GM21576 (cell line): ENCODE results near the gene SPSB2.
A peak's percentile ranks its signal among the peaks of the same experiment; 100 is the strongest.
"Not testable (repeated sequence)": the region's sequence is repeated elsewhere in the genome, so short reads cannot be mapped to it uniquely, and the experiment has no call there.

Experiments
- ATAC-seq: cut with Tn5 transposase; IDR thresholded peaks from one replicate; pipeline ENCODE4 v1.9.1; 2021; ENCODE audit warnings: mild to moderate bottlenecking, moderate library complexity; ENCODE audit not compliant: unreplicated experiment

The SPSB2 gene

GRCh38 chr12:6873094-6874014, at the start of gene SPSB2:
SPSB2 (minus strand) TSS chr12:6873303; CDS start chr12:6872901, 402 bp downstream.
- peak; percentile 62 for ATAC-seq

- peak; percentile 40 for ATAC-seq
Observed at GRCh38 chr12:6921996-6922946, 49.2 kb upstream of the SPSB2 start.

- no peak for ATAC-seq
Observed at GRCh38 chr12:6921539-6921938, 48.4 kb upstream of the SPSB2 start.

- no peak for ATAC-seq
Observed at GRCh38 chr12:6919588-6919987, 46.5 kb upstream of the SPSB2 start.

GRCh38 chr12:6917491-6918231, 44.6 kb upstream of the SPSB2 start:
- ATAC-seq = no peak

- no peak for ATAC-seq
Observed at GRCh38 chr12:6916426-6917200, 43.5 kb upstream of the SPSB2 start.

- ATAC-seq = no peak
Observed at GRCh38 chr12:6915789-6916285, 42.7 kb upstream of the SPSB2 start.

GRCh38 chr12:6914947-6915788, 42.1 kb upstream of the SPSB2 start:
- no peak for ATAC-seq

- ATAC-seq = peak; percentile 70
Observed at GRCh38 chr12:6914246-6914946, 41.3 kb upstream of the SPSB2 start, which contains the start of gene ENO2. ENO2 (plus strand) TSS chr12:6914580; CDS start chr12:6915833, 1,253 bp downstream.

GRCh38 chr12:6912164-6912935, 39.2 kb upstream of the SPSB2 start:
- ATAC-seq = no peak

GRCh38 chr12:6909421-6910145, 36.5 kb upstream of the SPSB2 start:
- no peak for ATAC-seq

- not testable (repeated sequence) for ATAC-seq
Observed at GRCh38 chr12:6908141-6908540, 35.0 kb upstream of the SPSB2 start.

- no peak for ATAC-seq
Observed at GRCh38 chr12:6905414-6906040, 32.4 kb upstream of the SPSB2 start.

GRCh38 chr12:6904280-6905276, 31.5 kb upstream of the SPSB2 start, which contains the start of gene LRRC23:
LRRC23 (plus strand) TSS chr12:6904822; CDS start chr12:6905634, 812 bp downstream.
- peak; percentile 90 for ATAC-seq

- no peak for ATAC-seq
Observed at GRCh38 chr12:6903722-6904121, 30.6 kb upstream of the SPSB2 start.
